ENCODE measurements around the gene PCNX2.

The PCNX2 gene

DNA sequence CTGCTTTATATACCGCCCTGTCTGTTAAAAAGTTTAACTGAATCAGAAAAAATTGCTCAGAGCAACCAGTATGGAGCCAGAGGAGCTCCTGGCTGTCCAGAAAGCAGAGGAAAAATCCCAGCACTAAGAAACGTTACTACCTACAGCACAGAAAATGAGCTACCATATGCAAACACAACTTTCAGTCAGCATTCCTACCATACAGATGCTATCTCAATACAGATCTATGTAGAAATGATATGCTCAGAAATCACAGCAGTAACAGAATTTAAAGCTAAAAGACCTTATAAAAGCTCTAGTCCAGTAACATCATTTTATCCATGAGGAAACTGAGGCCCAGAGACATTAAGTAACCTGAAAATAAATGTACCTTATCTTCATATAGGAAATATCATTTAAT lies 38.7 kb downstream of the PCNX2 start:
- no peak for FAIRE-seq
- no peak for TF ChIP-seq POLR2A (IDR thresholded peaks at IDR 0.05; ENCODE audit: low read depth, low read length)
- no peak for DNase-seq (ENCODE audit: insufficient read length, low spot score)

DNA sequence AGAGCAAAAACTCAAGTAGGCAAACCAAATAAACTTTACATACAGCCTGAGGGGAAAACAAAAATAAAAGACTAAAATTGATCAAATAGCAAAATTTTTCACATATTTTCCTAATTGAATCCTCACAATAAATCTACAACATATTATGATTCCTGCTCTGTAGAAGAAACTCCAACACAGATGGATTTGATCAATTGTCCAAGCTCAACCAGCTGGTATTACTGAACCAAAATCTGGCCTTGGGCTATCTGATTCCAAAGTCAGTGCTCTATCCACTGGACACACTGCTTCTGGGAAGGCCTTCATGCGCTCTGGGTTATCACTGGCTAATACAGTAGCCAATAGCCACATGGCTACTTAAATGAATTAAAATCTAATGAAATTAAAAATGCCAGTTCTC lies 39.3 kb downstream of the PCNX2 start:
- no peak for TF ChIP-seq POLR2A (IDR thresholded peaks at IDR 0.05; ENCODE audit: low read depth, low read length)
- DNase-seq (ENCODE audit: insufficient read length, low spot score) (no peak), FAIRE-seq (no peak)

DNA sequence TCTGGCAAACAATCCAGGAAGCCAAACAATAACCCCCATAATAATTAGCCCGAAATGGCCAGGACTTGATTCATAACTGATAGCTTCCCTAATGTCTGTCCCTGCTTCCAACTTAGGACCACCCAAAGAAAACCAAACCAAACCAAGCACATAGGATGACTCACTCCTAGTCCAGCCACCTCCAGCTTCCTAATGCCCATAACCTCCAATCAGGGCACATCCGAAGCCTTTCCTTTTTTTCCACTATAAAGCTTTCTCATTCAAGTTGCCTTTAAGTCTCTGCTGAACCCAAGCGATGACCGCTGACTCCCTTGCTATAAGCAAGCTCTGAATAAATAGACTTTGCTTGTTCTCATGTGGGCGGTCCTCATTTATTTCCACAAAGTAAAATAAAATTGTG lies 40.4 kb downstream of the PCNX2 start:
- no peak for TF ChIP-seq POLR2A (IDR thresholded peaks at IDR 0.05; ENCODE audit: low read depth, low read length)
- no peak for FAIRE-seq

DNA sequence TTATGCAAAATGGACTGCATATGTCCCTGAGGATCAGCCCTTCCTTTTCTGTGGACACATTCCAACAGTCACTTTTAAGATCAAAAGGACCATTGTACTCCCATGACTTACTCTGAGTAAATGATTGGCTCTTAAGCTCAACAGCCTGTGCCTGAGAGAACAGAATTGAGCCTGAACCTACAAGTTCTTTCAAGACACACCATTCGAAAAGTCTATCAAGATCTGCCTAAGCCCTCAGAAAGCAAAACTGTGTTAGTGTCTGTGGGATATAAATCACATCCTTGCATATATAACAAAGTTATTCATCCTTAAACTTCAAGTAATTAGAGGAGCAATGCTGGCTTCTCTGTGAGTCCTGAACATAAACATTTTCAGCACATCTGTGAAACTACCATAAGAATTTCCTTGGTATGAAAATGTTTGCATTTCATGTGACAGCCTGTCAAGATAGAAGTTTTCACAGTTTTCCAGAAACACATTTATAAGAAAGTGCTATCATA lies 41.6 kb downstream of the PCNX2 start:
- TF ChIP-seq POLR2A (IDR thresholded peaks at IDR 0.05; ENCODE audit: low read depth, low read length) = no peak
- DNase-seq (ENCODE audit: insufficient read length, low spot score) = no peak
- FAIRE-seq = no peak

More for the DNA sequence above, 40.4 kb downstream of the PCNX2 start:
- no peak for DNase-seq (ENCODE audit: insufficient read length, low spot score)

DNA sequence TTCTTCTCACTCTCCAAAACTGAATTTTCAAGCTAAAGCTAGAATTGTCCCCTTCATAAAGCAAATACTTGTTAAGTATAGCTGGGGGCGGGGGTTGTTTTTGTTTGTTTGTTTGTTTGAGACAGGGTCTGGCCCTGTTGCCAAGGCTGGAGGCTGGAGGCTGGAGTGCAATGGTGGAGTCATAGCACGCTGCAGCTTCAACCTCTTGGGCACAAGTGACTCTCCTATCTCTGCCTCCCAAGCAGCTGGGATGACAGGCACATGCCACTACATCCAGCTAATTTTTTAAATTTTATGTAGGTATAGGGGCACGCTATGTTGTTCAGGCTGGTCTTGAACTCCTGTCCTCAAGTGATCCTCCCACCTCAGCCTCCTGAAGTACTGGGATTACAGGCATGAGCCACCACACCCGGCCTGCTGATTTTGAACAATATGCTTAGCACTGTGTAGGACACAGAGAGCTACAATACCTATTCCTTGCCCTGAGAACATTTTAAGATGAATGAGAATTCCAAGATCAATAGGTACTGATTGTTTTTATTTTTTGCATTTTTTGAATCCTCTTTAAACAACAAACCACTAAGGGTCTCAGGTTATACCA lies 42.2 kb downstream of the PCNX2 start:
- no peak for DNase-seq (ENCODE audit: insufficient read length, low spot score)
- no peak for FAIRE-seq
- TF ChIP-seq POLR2A (IDR thresholded peaks at IDR 0.05; ENCODE audit: low read depth, low read length) = no peak

DNA sequence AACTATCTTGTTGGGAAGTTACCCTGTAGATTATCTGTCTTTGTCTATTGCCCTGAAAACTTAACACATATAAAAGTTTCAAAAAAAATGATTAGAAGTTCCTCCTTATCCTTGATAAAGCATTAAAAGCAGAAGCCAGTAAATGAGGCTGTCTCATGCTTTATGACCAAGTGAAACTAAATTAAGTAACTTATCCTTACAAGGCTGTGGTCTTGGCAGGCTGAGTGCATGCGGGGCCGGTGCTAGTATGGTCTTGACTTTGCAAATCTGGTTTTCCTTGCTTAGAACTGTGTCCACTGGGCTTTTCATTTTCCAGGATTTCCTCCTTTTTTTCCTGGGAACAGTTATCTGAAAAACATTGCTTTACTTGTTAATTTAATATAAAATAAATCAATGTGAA lies 43.1 kb downstream of the PCNX2 start:
- TF ChIP-seq POLR2A (IDR thresholded peaks at IDR 0.05; ENCODE audit: low read depth, low read length) = no peak
- FAIRE-seq (no peak), DNase-seq (ENCODE audit: insufficient read length, low spot score) (no peak)

DNA sequence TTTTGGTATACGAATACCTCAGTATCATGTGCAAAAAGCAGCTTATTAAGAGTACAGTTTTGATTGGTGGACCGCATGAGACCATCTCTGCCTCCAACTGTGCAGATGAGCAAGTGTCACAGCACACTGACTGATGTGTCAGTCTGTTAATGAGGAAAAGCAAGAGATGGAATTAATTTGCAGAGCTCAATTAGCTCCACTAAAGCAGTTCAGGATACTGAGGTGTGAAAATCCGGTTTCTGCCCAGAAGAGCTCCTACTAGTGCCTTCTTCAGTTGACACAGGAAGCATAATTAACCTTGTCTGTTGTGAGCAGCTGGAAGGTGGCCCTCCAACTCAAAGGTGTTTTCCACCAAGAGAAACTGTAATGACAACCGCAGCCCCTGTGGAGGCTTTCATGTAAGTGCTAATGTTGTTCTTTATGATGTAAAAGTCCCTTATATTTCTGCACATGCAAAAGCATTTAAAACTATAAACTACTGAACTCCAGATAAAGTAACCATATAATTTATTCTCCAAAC lies 44.3 kb downstream of the PCNX2 start:
- FAIRE-seq (no peak), DNase-seq (ENCODE audit: insufficient read length, low spot score) (no peak)
- TF ChIP-seq POLR2A (IDR thresholded peaks at IDR 0.05; ENCODE audit: low read depth, low read length) = no peak

DNA sequence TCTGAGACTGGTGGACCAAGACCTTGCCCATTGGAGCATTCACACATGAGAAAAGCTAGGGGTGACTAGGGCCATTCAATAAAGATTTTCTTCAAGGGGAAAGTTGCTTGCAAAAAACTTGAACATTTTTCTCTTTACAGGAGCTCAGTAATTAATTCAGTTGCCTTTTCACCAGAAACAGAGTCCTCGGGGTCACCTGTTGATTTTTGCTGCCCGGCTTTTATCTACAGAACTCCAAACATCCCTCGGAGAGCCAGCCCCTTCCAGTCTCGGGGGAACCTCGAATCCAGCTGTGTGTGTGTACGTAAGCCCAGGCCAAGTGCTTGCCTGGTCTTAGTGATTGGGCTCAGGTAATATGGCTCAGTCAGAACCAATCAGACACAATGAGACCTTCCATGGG lies 47.5 kb downstream of the PCNX2 start:
- TF ChIP-seq POLR2A (IDR thresholded peaks at IDR 0.05; ENCODE audit: low read depth, low read length) = no peak
- FAIRE-seq = no peak
- DNase-seq (ENCODE audit: insufficient read length, low spot score) = no peak

DNA sequence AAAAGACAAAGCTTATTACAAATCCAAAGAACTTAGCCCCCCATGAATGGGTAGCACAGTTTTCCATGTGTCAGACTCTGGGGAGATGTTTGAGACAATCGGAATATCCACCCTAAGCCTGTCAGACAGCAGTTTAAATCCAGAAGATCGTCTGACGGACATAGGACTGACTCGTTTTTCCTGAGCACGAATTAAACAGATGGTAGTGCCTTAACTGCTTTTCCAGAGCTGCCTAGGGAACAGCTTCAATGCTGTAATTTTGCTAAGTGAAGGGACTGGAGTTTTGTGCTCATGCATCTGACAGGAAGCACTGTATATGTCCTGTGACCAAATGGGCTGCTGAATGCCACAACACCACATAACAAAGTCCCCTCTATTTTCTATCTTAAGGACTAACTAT lies 48.6 kb downstream of the PCNX2 start:
- DNase-seq (ENCODE audit: insufficient read length, low spot score) = no peak
- no peak for FAIRE-seq
- no peak for TF ChIP-seq POLR2A (IDR thresholded peaks at IDR 0.05; ENCODE audit: low read depth, low read length)

DNA sequence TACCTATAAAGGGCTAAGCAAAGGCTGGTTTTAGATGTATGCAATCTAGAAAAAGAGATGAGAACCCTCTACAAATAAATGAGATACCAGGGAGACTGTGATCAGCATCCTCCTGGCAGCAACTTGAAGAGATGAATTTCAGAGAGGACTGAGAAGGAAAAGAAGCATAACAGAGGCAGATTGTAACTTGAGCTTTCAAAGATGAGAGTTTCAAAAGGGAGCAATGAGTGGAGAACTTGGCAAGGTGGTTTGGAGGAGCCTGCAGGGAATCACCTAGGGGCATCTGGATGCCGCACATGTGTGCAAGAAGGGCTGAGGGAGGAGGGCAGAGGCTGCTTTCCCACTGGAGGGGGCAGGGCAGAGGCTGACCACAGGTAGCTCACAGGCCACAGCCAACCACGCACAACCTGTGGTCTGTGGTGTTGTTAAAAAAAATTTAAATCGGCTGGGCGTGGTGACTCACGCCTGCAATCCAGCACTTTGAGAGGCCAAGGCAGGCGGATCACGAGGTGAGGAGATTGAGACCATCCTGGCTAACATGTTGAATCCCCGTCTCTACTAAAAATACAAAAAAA lies 50.2 kb downstream of the PCNX2 start:
- no peak for DNase-seq (ENCODE audit: insufficient read length, low spot score)
- FAIRE-seq = no peak
- no peak for TF ChIP-seq POLR2A (IDR thresholded peaks at IDR 0.05; ENCODE audit: low read depth, low read length)

DNA sequence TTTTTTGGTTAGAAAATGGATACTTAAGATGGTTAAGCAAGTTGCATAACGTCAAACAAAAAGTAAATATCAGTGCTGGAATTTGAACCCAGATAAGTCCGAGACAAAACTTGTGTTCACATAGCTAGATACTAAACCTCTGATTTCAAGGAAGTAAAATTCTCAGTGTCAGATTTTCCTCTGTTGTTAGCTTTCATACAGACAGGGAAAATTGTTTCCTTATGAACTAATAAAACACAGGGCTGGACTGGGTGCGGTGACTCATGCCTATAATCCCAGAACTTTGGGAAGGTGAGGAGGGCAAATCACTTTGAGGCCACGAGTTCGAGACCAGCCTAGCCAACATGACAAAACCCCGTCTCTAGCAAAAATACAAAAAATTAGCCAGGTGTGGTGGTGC lies 51.3 kb downstream of the PCNX2 start:
- TF ChIP-seq POLR2A (IDR thresholded peaks at IDR 0.05; ENCODE audit: low read depth, low read length) = no peak
- no peak for DNase-seq (ENCODE audit: insufficient read length, low spot score)
- no peak for FAIRE-seq

DNA sequence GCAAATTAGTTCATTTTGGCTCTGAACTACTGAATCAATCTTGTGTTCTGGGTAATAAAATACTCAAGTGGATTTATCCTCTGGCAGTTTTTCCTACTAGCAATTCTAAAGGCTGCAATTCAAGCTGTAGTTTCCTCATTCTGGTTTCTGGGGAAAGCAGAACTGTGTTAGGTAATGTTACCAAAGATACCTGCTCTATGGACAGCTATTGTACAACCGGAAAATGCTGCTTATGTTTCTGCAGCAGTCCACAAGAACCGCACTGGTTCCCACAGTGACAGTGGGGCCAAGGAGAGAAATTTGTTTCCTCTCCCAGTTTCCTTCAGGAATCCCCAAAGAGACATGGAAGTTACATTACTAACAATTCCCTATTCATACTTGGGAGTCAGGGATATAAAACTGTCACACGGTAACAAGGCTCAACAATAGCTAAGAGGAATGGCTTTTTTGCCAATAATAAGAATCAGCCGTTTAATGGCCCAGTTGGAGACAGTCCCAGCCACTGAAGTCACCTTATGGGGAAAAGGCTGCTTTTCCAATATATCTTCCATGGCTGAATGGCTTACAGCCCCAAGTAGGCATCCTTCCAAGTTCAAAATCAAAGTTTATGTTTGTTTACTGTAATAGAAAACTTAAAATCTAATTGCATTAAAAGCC lies 52.6 kb downstream of the PCNX2 start:
- DNase-seq (ENCODE audit: insufficient read length, low spot score) (no peak), FAIRE-seq (no peak)

DNA sequence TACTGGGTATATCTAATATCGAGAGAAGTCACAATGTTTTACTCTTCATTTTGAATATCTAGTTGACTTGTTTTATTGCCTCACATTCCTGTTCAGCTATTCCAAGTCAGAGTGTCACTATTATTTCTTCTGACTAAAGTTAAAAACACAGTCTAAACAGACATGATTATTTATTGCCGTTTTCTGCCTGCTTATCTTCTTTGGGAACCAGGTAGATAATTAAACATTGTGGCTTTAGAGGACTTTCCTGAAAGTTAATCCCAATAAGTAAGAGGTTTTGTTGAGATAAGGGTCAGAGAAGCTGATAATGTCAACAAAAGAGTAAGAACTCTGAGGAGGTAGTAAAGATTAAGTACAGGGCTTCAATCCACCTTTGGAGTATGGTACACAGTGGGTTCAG lies 53.8 kb downstream of the PCNX2 start:
- no peak for TF ChIP-seq POLR2A (IDR thresholded peaks at IDR 0.05; ENCODE audit: low read depth, low read length)
- FAIRE-seq = no peak
- no peak for DNase-seq (ENCODE audit: insufficient read length, low spot score)

More for the DNA sequence above, 52.6 kb downstream of the PCNX2 start:
- TF ChIP-seq POLR2A (IDR thresholded peaks at IDR 0.05; ENCODE audit: low read depth, low read length) = no peak

DNA sequence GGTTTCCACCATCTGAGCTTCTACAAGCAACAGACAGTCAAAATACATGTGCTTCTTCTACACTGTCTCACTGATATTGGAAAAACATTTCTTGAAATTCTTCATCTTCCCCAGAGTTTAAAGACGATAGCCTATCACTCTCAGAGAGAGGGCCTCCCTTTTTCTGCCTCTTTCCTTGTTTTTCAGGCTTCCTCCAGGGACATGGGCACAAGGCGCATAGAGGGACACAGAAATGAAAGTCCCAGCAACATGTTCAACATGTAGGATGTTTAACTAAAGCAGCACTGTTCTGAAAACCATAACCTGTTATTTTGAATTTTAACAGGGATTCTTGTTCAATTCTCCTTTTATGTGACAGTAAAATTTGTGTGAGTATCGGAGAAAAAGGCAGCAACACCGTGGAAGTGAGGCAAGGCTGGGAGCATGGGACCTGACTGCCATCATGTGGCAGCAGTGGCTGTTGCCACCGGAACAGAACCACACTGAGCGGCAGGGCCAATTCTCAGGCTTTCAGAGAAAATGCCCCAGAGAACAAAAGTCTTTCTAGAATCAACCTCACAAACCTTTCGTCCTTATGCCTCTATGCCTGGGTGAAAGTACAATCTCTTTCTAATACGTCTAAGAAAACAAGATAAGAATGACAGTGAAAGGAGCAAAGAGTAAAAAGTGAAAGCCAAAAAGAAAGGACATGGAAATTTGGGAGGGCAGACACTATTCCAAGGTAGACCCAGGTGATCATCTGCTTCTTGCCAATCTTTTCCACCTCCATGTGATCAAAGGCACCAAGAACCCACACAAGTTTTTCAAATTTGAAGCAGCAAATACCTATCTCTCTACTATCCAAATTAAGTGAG lies 54.5 kb downstream of the PCNX2 start:
- FAIRE-seq = no peak

More for the DNA sequence above, 54.5 kb downstream of the PCNX2 start:
- TF ChIP-seq POLR2A (IDR thresholded peaks at IDR 0.05; ENCODE audit: low read depth, low read length) = no peak
- no peak for DNase-seq (ENCODE audit: insufficient read length, low spot score)
